Stomach smooth muscle (tissue), 2 donors: ENCODE data around the gene EVI2B.
"Not testable (repeated sequence)": the region's sequence is repeated elsewhere in the genome, so short reads cannot be mapped to it uniquely, and the experiment has no call there.

Experiments
- H3K27ac ChIP-seq: one replicate; pipeline ENCODE4 v1.7.0; 2013; ENCODE audit warnings: mild to moderate bottlenecking, low read length, inconsistent platforms
- H3K27me3 ChIP-seq, 2 donors: one replicate each; pipeline ENCODE4 v1.7.0; 2013; ENCODE audit warnings: low read length in 2 of 2; ENCODE audit not compliant: insufficient read depth in 2 of 2, control insufficient read depth in 1 of 2
- H3K36me3 ChIP-seq, 2 donors: one replicate each; pipeline ENCODE4 v1.7.0; 2013; ENCODE audit warnings: low read length in 2 of 2; ENCODE audit not compliant: control insufficient read depth in 2 of 2, insufficient read depth in 2 of 2
- H3K4me1 ChIP-seq: one replicate; pipeline ENCODE4 v1.7.0; 2013; ENCODE audit warnings: low read length; ENCODE audit not compliant: control insufficient read depth, insufficient read depth
- H3K4me3 ChIP-seq, 2 donors: one replicate each; pipeline ENCODE4 v1.7.0; 2013; ENCODE audit warnings: low read length in 2 of 2
- H3K9ac ChIP-seq, 2 donors: one replicate each; pipeline ENCODE4 v1.7.0; 2013; ENCODE audit warnings: low read length in 2 of 2, mild to moderate bottlenecking in 1 of 2
- H3K9me3 ChIP-seq, 2 donors: one replicate each; pipeline ENCODE4 v1.7.0; 2013; ENCODE audit warnings: low read length in 2 of 2; ENCODE audit not compliant: control insufficient read depth in 2 of 2
- donor health status: healthy.
- donor health status: Pancreatic carcinoma.

The EVI2B gene

GRCh38 chr17:31269578-31269983 is 44.3 kb downstream of the EVI2B start:
- no peak overlapping the region for H3K27ac ChIP-seq
- peaks cover 8 to 12% of the 10 kb centered on the region in 2 donors for H3K36me3 ChIP-seq
- H3K4me3 ChIP-seq = no peak overlapping the region
- no peak overlapping the region for H3K9ac ChIP-seq
- H3K27me3 ChIP-seq = no peaks in the 10 kb centered on the region
- H3K9me3 ChIP-seq = no peaks in the 10 kb centered on the region
- H3K4me1 ChIP-seq = no peaks in the 10 kb centered on the region

GRCh38 chr17:31269036-31269577 is 44.7 kb downstream of the EVI2B start:
- no peak overlapping the region for H3K9ac ChIP-seq
- no peak overlapping the region for H3K4me3 ChIP-seq
- no peak overlapping the region for H3K27ac ChIP-seq
- no peaks in the 10 kb centered on the region for H3K27me3 ChIP-seq
- no peaks in the 10 kb centered on the region for H3K9me3 ChIP-seq
- H3K4me1 ChIP-seq = no peaks in the 10 kb centered on the region
- peaks cover 8 to 12% of the 10 kb centered on the region in 2 donors for H3K36me3 ChIP-seq

DNA sequence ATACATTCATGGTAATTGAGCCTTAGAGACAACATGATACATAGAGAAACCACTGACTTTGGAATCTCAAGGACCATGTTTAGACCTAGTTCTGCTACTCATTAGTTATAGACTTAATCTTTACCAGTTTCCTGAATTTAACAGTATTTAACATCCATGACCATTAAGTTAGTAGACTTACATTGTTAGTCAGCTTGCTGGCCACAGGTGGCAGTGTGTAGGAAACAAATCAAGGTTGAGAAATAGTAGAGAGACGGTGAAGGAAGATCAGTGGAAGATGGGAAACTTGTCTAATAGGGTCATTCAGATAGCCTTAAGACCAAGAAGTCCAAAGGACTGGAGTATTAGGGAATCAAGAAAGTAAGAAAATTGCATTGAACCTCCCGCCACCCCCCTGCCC is 47.8 kb downstream of the EVI2B start:
- Histone ChIP-seq H3K27ac (no peak overlapping the region), H3K4me3 (no peak overlapping the region), H3K9ac (no peak overlapping the region), H3K36me3 (peaks cover 8 to 12% of the 10 kb centered on the region in 2 donors), H3K27me3 (no peaks in the 10 kb centered on the region), H3K4me1 (no peaks in the 10 kb centered on the region), H3K9me3 (no peaks in the 10 kb centered on the region)

- not testable (repeated sequence) for H3K27ac ChIP-seq, H3K27me3 ChIP-seq, H3K4me3 ChIP-seq, H3K4me1 ChIP-seq, H3K9ac ChIP-seq, H3K9me3 ChIP-seq
- H3K36me3 ChIP-seq = peaks cover 4 to 15% of the 10 kb centered on the region in 2 donors
Observed at GRCh38 chr17:31262923-31263322, 50.9 kb downstream of the EVI2B start.

- Histone ChIP-seq H3K9ac (no peak overlapping the region), H3K27ac (no peak overlapping the region), H3K4me1 (no peaks in the 10 kb centered on the region), H3K36me3 (peaks cover 4 to 15% of the 10 kb centered on the region in 2 donors), H3K27me3 (no peaks in the 10 kb centered on the region), H3K4me3 (no peak overlapping the region), H3K9me3 (no peaks in the 10 kb centered on the region)
Observed at GRCh38 chr17:31261601-31262000, 52.3 kb downstream of the EVI2B start.

DNA sequence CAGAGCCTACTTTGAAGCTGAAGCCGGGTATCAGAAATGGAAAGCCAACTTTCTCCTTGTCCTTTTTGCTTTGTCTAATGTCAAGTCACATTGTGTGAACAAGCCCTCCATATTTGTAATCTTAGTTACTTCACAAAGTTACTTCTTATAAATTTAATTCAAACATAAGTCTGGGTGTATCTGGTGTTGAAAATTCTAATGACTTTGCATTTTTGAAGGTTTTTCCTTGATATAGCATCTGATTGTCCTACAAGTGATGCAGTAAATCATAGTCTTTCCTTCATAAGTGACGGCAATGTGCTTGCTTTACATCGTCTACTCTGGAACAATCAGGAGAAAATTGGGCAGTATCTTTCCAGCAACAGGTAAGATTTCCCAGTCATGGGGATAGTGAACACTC is 53.7 kb downstream of the EVI2B start:
- peaks cover 0 to 6% of the 10 kb centered on the region in 2 donors for H3K36me3 ChIP-seq

GRCh38 chr17:31256936-31257335 is 56.9 kb downstream of the EVI2B start:
- no peak overlapping the region for H3K4me3 ChIP-seq
- peaks cover 0 to 5% of the 10 kb centered on the region in 2 donors for H3K36me3 ChIP-seq
- H3K9ac ChIP-seq = no peak overlapping the region
- no peaks in the 10 kb centered on the region for H3K27me3 ChIP-seq
- no peaks in the 10 kb centered on the region for H3K9me3 ChIP-seq
- H3K4me1 ChIP-seq = no peaks in the 10 kb centered on the region
- H3K27ac ChIP-seq = no peak overlapping the region

More for the DNA sequence above, 53.7 kb downstream of the EVI2B start:
- Histone ChIP-seq H3K4me1 (no peaks in the 10 kb centered on the region), H3K9me3 (no peaks in the 10 kb centered on the region), H3K4me3 (no peak overlapping the region), H3K27me3 (no peaks in the 10 kb centered on the region), H3K9ac (no peak overlapping the region), H3K27ac (no peak overlapping the region)

- no peaks in the 10 kb centered on the region for H3K27me3 ChIP-seq
- H3K4me3 ChIP-seq = no peak overlapping the region
- H3K9ac ChIP-seq = no peak overlapping the region
- H3K4me1 ChIP-seq = no peaks in the 10 kb centered on the region
- H3K27ac ChIP-seq = no peak overlapping the region
- no peaks in the 10 kb centered on the region for H3K9me3 ChIP-seq
- no peaks in the 10 kb centered on the region for H3K36me3 ChIP-seq
Observed at GRCh38 chr17:31254654-31255053, 59.2 kb downstream of the EVI2B start.
